ENCODE results near the gene ITIH5. TPM values are rescaled to one million over a fixed set of nuclear protein-coding genes. Genes with fewer than 3 reads are reported as not detected.
A peak's percentile ranks its signal among the peaks of the same experiment; 100 is the strongest.

The ITIH5 gene
- total and polyA plus RNA-seq, 2 donors, result 1.2 to 1.8 TPM

- 98% methylated on average over 6 of the region's 6 CpGs for WGBS
- Histone ChIP-seq H3K9me3 (ENCODE audit: control insufficient read depth in 2 of 2, insufficient read depth in 1 of 2, low read length in 1 of 2) (peaks cover 0 to 6% of the 10 kb centered on the region in 2 donors), H3K4me3 (ENCODE audit: low read length in 2 of 2) (no peak overlapping the region), H3K27me3 (ENCODE audit: control insufficient read depth in 2 of 2, insufficient read depth in 1 of 2, low read length in 1 of 2) (no peaks in the 10 kb centered on the region), H3K4me1 (ENCODE audit: control insufficient read depth in 2 of 2, insufficient read depth in 2 of 2, low read length in 2 of 2) (peaks cover 0 to 8% of the 10 kb centered on the region in 2 donors), H3K27ac (ENCODE audit: low read depth in 1 of 2, low read length in 1 of 2) (no peak overlapping the region), H3K36me3 (ENCODE audit: control insufficient read depth in 2 of 2, insufficient read depth in 2 of 2, low read length in 1 of 2) (no peaks in the 10 kb centered on the region)
- DNase-seq (ENCODE audit: low read depth in 6 of 9, low spot score in 9 of 9), result no peak
Measured at GRCh38 chr10:7519351-7519750, 147.4 kb downstream of the ITIH5 start.

GRCh38 chr10:7518693-7519092 is 148.1 kb downstream of the ITIH5 start:
- Histone ChIP-seq H3K9me3 (ENCODE audit: control insufficient read depth in 2 of 2, insufficient read depth in 1 of 2, low read length in 1 of 2) (peaks cover 0 to 4% of the 10 kb centered on the region in 2 donors), H3K36me3 (ENCODE audit: control insufficient read depth in 2 of 2, insufficient read depth in 2 of 2, low read length in 1 of 2) (no peaks in the 10 kb centered on the region), H3K27ac (ENCODE audit: low read depth in 1 of 2, low read length in 1 of 2) (no peak overlapping the region), H3K27me3 (ENCODE audit: control insufficient read depth in 2 of 2, insufficient read depth in 1 of 2, low read length in 1 of 2) (no peaks in the 10 kb centered on the region), H3K4me1 (ENCODE audit: control insufficient read depth in 2 of 2, insufficient read depth in 2 of 2, low read length in 2 of 2) (peaks cover 0 to 8% of the 10 kb centered on the region in 2 donors), H3K4me3 (ENCODE audit: low read length in 2 of 2) (no peak overlapping the region)
- 97% methylated on average over 1 of the region's 1 CpG for WGBS
- DNase-seq (ENCODE audit: low read depth in 6 of 9, low spot score in 9 of 9), result no peak

GRCh38 chr10:7515439-7515838 is 151.3 kb downstream of the ITIH5 start:
- Histone ChIP-seq H3K36me3 (ENCODE audit: control insufficient read depth in 2 of 2, insufficient read depth in 2 of 2, low read length in 1 of 2) (no peaks in the 10 kb centered on the region), H3K4me1 (ENCODE audit: control insufficient read depth in 2 of 2, insufficient read depth in 2 of 2, low read length in 2 of 2) (peaks cover 0 to 14% of the 10 kb centered on the region in 2 donors), H3K27me3 (ENCODE audit: control insufficient read depth in 2 of 2, insufficient read depth in 1 of 2, low read length in 1 of 2) (no peaks in the 10 kb centered on the region), H3K27ac (ENCODE audit: low read depth in 1 of 2, low read length in 1 of 2) (no peak overlapping the region), H3K4me3 (ENCODE audit: low read length in 2 of 2) (no peak overlapping the region), H3K9me3 (ENCODE audit: control insufficient read depth in 2 of 2, insufficient read depth in 1 of 2, low read length in 1 of 2) (peaks cover 0 to 9% of the 10 kb centered on the region in 2 donors)
- DNase-seq (ENCODE audit: low read depth in 6 of 9, low spot score in 9 of 9), result no peak
- WGBS, result 93% methylated on average over 5 of the region's 5 CpGs

GRCh38 chr10:7513936-7514335 is 152.8 kb downstream of the ITIH5 start:
- 93% methylated on average over 4 of the region's 4 CpGs for WGBS
- DNase-seq (ENCODE audit: low read depth in 6 of 9, low spot score in 9 of 9), result no peak
- peaks cover 0 to 16% of the 10 kb centered on the region in 2 donors for H3K9me3 ChIP-seq (ENCODE audit: control insufficient read depth in 2 of 2, insufficient read depth in 1 of 2, low read length in 1 of 2)

GRCh38 chr10:7513455-7513854 is 153.3 kb downstream of the ITIH5 start:
- 94% methylated on average over 3 of the region's 3 CpGs for WGBS

More at GRCh38 chr10:7513936-7514335, 152.8 kb downstream of the ITIH5 start:
- Histone ChIP-seq H3K4me3 (ENCODE audit: low read length in 2 of 2) (no peak overlapping the region), H3K4me1 (ENCODE audit: control insufficient read depth in 2 of 2, insufficient read depth in 2 of 2, low read length in 2 of 2) (peaks cover 0 to 15% of the 10 kb centered on the region in 2 donors), H3K27ac (ENCODE audit: low read depth in 1 of 2, low read length in 1 of 2) (no peak overlapping the region), H3K36me3 (ENCODE audit: control insufficient read depth in 2 of 2, insufficient read depth in 2 of 2, low read length in 1 of 2) (no peaks in the 10 kb centered on the region), H3K27me3 (ENCODE audit: control insufficient read depth in 2 of 2, insufficient read depth in 1 of 2, low read length in 1 of 2) (no peaks in the 10 kb centered on the region)

GRCh38 chr10:7512487-7512886 is 154.3 kb downstream of the ITIH5 start:
- Histone ChIP-seq H3K27me3 (ENCODE audit: control insufficient read depth in 2 of 2, insufficient read depth in 1 of 2, low read length in 1 of 2) (no peaks in the 10 kb centered on the region), H3K9me3 (ENCODE audit: control insufficient read depth in 2 of 2, insufficient read depth in 1 of 2, low read length in 1 of 2) (peaks cover 0 to 26% of the 10 kb centered on the region in 2 donors), H3K27ac (ENCODE audit: low read depth in 1 of 2, low read length in 1 of 2) (no peak overlapping the region), H3K4me1 (ENCODE audit: control insufficient read depth in 2 of 2, insufficient read depth in 2 of 2, low read length in 2 of 2) (peaks cover 4 to 26% of the 10 kb centered on the region in 2 donors), H3K36me3 (ENCODE audit: control insufficient read depth in 2 of 2, insufficient read depth in 2 of 2, low read length in 1 of 2) (peaks cover 0 to 2% of the 10 kb centered on the region in 2 donors), H3K4me3 (ENCODE audit: low read length in 2 of 2) (no peak overlapping the region)
- DNase-seq (ENCODE audit: low read depth in 6 of 9, low spot score in 9 of 9), result peak in 1 of 9 donors; percentile 41
- 57% methylated on average over 7 of the region's 7 CpGs for WGBS

More at GRCh38 chr10:7513455-7513854, 153.3 kb downstream of the ITIH5 start:
- no peak for DNase-seq (ENCODE audit: low read depth in 6 of 9, low spot score in 9 of 9)
- no peaks in the 10 kb centered on the region for H3K27me3 ChIP-seq (ENCODE audit: control insufficient read depth in 2 of 2, insufficient read depth in 1 of 2, low read length in 1 of 2)
- peaks cover 0 to 2% of the 10 kb centered on the region in 2 donors for H3K36me3 ChIP-seq (ENCODE audit: control insufficient read depth in 2 of 2, insufficient read depth in 2 of 2, low read length in 1 of 2)
- H3K27ac ChIP-seq (ENCODE audit: low read depth in 1 of 2, low read length in 1 of 2), result no peak overlapping the region
- peaks cover 0 to 20% of the 10 kb centered on the region in 2 donors for H3K9me3 ChIP-seq (ENCODE audit: control insufficient read depth in 2 of 2, insufficient read depth in 1 of 2, low read length in 1 of 2)
- H3K4me1 ChIP-seq (ENCODE audit: control insufficient read depth in 2 of 2, insufficient read depth in 2 of 2, low read length in 2 of 2), result peaks cover 0 to 19% of the 10 kb centered on the region in 2 donors
- no peak overlapping the region for H3K4me3 ChIP-seq (ENCODE audit: low read length in 2 of 2)

- Histone ChIP-seq H3K4me3 (ENCODE audit: low read length in 2 of 2) (no peak overlapping the region), H3K27ac (ENCODE audit: low read depth in 1 of 2, low read length in 1 of 2) (no peak overlapping the region), H3K4me1 (ENCODE audit: control insufficient read depth in 2 of 2, insufficient read depth in 2 of 2, low read length in 2 of 2) (peaks cover 6 to 35% of the 10 kb centered on the region in 2 donors), H3K9me3 (ENCODE audit: control insufficient read depth in 2 of 2, insufficient read depth in 1 of 2, low read length in 1 of 2) (peaks cover 0 to 26% of the 10 kb centered on the region in 2 donors), H3K36me3 (ENCODE audit: control insufficient read depth in 2 of 2, insufficient read depth in 2 of 2, low read length in 1 of 2) (peaks cover 0 to 2% of the 10 kb centered on the region in 2 donors), H3K27me3 (ENCODE audit: control insufficient read depth in 2 of 2, insufficient read depth in 1 of 2, low read length in 1 of 2) (no peaks in the 10 kb centered on the region)
- DNase-seq (ENCODE audit: low read depth in 6 of 9, low spot score in 9 of 9), result no peak
- WGBS, result 95% methylated on average over 6 of the region's 6 CpGs
Measured at GRCh38 chr10:7511612-7512011, 155.2 kb downstream of the ITIH5 start.

Other genes with a start within 250 kb of the ITIH5 start
- 0.19 TPM for gene ITIH2, start 36.4 kb upstream of the ITIH5 start, total RNA-seq
- gene ITIH2, start 36.4 kb upstream of the ITIH5 start, polyA plus RNA-seq, result 0.05 TPM
- gene KIN, start 121.0 kb upstream of the ITIH5 start, total RNA-seq, result 16.1 TPM
- 28.6 TPM for gene KIN, start 121.0 kb upstream of the ITIH5 start, polyA plus RNA-seq
- gene ATP5F1C, start 121.2 kb upstream of the ITIH5 start, total RNA-seq, result 491 TPM
- gene ATP5F1C, start 121.2 kb upstream of the ITIH5 start, polyA plus RNA-seq, result 257 TPM
- 2.2 TPM for gene TAF3, start 151.5 kb upstream of the ITIH5 start, total RNA-seq
- 5.7 TPM for gene TAF3, start 151.5 kb upstream of the ITIH5 start, polyA plus RNA-seq

All from thymus (tissue), 11 donors.